ENCODE results near the gene CACHD1. TPM values are rescaled to one million over a fixed set of nuclear protein-coding genes. Genes with fewer than 3 reads are reported as not detected.

Gene CACHD1
- total and polyA plus RNA-seq, 2 of the 8 experiments (the other 6 are each of a cell fraction or from before 2014, with no cell fraction given) = 22.2 to 42.5 TPM

GRCh38 chr1:64502931-64503330 is 33.0 kb downstream of the CACHD1 start (continued):
- TF ChIP-seq USF2 (IDR thresholded peaks at IDR 0.05; ENCODE audit: low read length) (no peak), RXRA (IDR thresholded peaks at IDR 0.05; ENCODE audit: insufficient read depth, low read depth, low read length) (no peak), EZH2 (IDR thresholded peaks at IDR 0.05; ENCODE audit: low read depth, low read length, severe bottlenecking) (no peak), JUND (IDR thresholded peaks at IDR 0.05; ENCODE audit: low read length) (no peak), CREB1 (IDR thresholded peaks at IDR 0.05) (no peak)

All from H1 (cell line).